ENCODE results near the gene LY6G5C.

Gene LY6G5C

GRCh38 chr6:31722173-31722572 lies 41.3 kb upstream of the LY6G5C start:
- H3K27ac ChIP-seq (ENCODE audit: low read depth, low read length) = no peak overlapping the region
- H3K27me3 ChIP-seq (ENCODE audit: low read length) = no peaks in the 10 kb centered on the region
- H3F3A ChIP-seq (ENCODE audit: insufficient read depth) = no peaks in the 10 kb centered on the region
- no peaks in the 10 kb centered on the region for H3K9me2 ChIP-seq (replicated peaks; ENCODE audit: insufficient read depth, low read length)
- no peak overlapping the region for H3K4me2 ChIP-seq (ENCODE audit: low read depth, low read length, poor library complexity, severe bottlenecking)
- no peaks in the 10 kb centered on the region for H3K9me3 ChIP-seq (ENCODE audit: insufficient read depth, low read length)
- H3K79me2 ChIP-seq (ENCODE audit: insufficient read depth, low read length) = no peaks in the 10 kb centered on the region
- no peaks in the 10 kb centered on the region for H3K36me3 ChIP-seq (ENCODE audit: low read length)
- no peaks in the 10 kb centered on the region for H4K20me1 ChIP-seq (ENCODE audit: low read depth, low read length)
- H3K4me3 ChIP-seq (ENCODE audit: insufficient read depth, low read length, poor library complexity, severe bottlenecking) = no peak overlapping the region
- H2AFZ ChIP-seq (ENCODE audit: low read depth, low read length, severe bottlenecking) = no peak overlapping the region
- no peak overlapping the region for H3K9ac ChIP-seq (ENCODE audit: low read length)
- TF ChIP-seq CTCF (IDR thresholded peaks at IDR 0.05; ENCODE audit: insufficient read depth, low read length, poor library complexity, severe bottlenecking) = no peak
- TF ChIP-seq EZH2phosphoT487 (conservative IDR thresholded peaks at IDR 0.05; ENCODE audit: low read length) = no peak

DNA sequence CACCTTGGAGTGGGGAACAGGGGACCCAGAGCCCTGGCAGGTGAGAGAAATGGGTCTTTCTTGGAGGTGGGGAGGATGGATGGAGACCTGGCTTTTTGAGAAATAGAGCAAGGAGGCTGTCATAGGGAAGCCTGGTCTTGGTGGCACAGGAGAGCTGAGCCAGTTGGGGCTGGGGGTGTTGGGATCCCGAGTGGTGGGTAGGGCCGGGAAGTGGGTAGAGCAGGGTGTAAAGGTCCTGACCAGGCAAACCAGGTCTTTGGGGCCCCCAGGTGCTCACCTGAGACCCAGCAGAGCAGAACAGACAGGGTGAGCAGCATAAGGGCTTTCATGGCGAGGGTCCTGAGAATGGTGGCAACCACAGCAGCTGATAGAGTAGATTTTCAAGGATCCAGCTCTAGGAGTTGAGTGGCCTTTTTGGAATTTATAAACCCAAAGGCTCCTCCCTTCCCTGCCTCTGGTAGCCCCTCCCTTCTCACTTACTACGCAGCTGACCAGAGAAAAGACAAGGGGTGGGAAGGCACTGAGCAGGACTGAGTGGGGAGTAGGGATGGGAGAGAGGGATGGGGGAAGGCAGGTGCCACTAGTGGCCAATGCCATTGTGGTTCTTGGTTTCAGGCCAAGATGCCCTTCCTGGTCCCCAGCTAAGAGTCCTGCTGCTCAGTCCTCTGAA lies 40.6 kb upstream of the LY6G5C start, which contains the start of gene LY6G6C:
Gene LY6G6C, minus strand, starts transcription at position 396 of the 670 bp plus-strand sequence. Its CDS starts 67 bp downstream, at position 329.
- Histone ChIP-seq H3K4me3 (ENCODE audit: insufficient read depth, low read length, poor library complexity, severe bottlenecking) (no peak within 1 kb of the TSS), H3K79me2 (ENCODE audit: insufficient read depth, low read length) (no peaks in the 10 kb centered on the region), H3K27me3 (ENCODE audit: low read length) (no peaks in the 10 kb centered on the region), H3K9me2 (replicated peaks; ENCODE audit: insufficient read depth, low read length) (no peaks in the 10 kb centered on the region), H3K9me3 (ENCODE audit: insufficient read depth, low read length) (no peaks in the 10 kb centered on the region), H3F3A (ENCODE audit: insufficient read depth) (no peaks in the 10 kb centered on the region), H3K9ac (ENCODE audit: low read length) (no peak within 1 kb of the TSS), H3K36me3 (ENCODE audit: low read length) (no peaks in the 10 kb centered on the region), H3K4me2 (ENCODE audit: low read depth, low read length, poor library complexity, severe bottlenecking) (no peak within 1 kb of the TSS), H4K20me1 (ENCODE audit: low read depth, low read length) (no peaks in the 10 kb centered on the region), H3K27ac (ENCODE audit: low read depth, low read length) (no peak within 1 kb of the TSS), H2AFZ (ENCODE audit: low read depth, low read length, severe bottlenecking) (no peak within 1 kb of the TSS)
- TF ChIP-seq EZH2phosphoT487 (conservative IDR thresholded peaks at IDR 0.05; ENCODE audit: low read length) (no peak), CTCF (IDR thresholded peaks at IDR 0.05; ENCODE audit: insufficient read depth, low read length, poor library complexity, severe bottlenecking) (no peak)

- Histone ChIP-seq H3K27me3 (ENCODE audit: low read length) (no peaks in the 10 kb centered on the region), H2AFZ (ENCODE audit: low read depth, low read length, severe bottlenecking) (no peak overlapping the region), H3K9me3 (ENCODE audit: insufficient read depth, low read length) (no peaks in the 10 kb centered on the region), H3K36me3 (ENCODE audit: low read length) (no peaks in the 10 kb centered on the region), H3K9ac (ENCODE audit: low read length) (no peak overlapping the region), H3K27ac (ENCODE audit: low read depth, low read length) (no peak overlapping the region), H3K4me2 (ENCODE audit: low read depth, low read length, poor library complexity, severe bottlenecking) (no peak overlapping the region), H3K79me2 (ENCODE audit: insufficient read depth, low read length) (no peaks in the 10 kb centered on the region), H3K9me2 (replicated peaks; ENCODE audit: insufficient read depth, low read length) (no peaks in the 10 kb centered on the region), H3K4me3 (ENCODE audit: insufficient read depth, low read length, poor library complexity, severe bottlenecking) (no peak overlapping the region), H4K20me1 (ENCODE audit: low read depth, low read length) (no peaks in the 10 kb centered on the region), H3F3A (ENCODE audit: insufficient read depth) (no peaks in the 10 kb centered on the region)
- no peak for TF ChIP-seq CTCF (IDR thresholded peaks at IDR 0.05; ENCODE audit: insufficient read depth, low read length, poor library complexity, severe bottlenecking)
These were observed 39.4 kb upstream of the LY6G5C start for GRCh38 chr6:31720196-31720770.

Data from SU-DHL-6 (cell line).